ENCODE results near the gene CCDC190. TPM values are rescaled to one million over a fixed set of nuclear protein-coding genes. Genes with fewer than 3 reads are reported as not detected.
A peak's percentile ranks its signal among the peaks of the same experiment; 100 is the strongest.

The CCDC190 gene
- total and polyA plus RNA-seq, 2 experiments from 2014 or later: not detected

DNA sequence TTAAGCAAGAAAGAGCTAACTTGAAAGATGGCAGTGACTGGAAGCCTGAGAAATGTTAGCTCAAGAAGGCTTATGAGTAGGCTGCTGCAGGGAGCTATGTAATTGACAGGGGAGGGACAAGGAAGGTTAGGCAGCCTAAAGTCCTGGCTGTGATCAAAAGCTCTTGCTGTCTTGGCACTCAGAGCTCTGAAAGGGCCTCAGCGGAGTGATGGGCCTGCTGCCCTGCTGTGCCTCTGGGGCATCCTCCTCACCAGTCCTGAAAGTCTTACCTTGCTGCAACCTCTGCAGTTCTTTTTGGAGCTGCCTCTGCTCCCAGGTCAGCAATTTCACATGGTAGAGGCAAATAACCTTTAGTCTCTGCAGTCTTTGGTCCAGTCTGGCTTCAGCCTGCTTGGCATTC, 1.8 kb downstream of the CCDC190 start:
- Histone ChIP-seq H3K4me2 (no peak overlapping the region), H3K27me3 (ENCODE audit: insufficient read depth) (no peaks in the 10 kb centered on the region), H3K36me3 (ENCODE audit: insufficient read depth) (no peaks in the 10 kb centered on the region), H3K27ac (ENCODE audit: low read depth) (no peak overlapping the region), H3K9me2 (ENCODE audit: insufficient read depth) (no peaks in the 10 kb centered on the region), H3F3A (replicated peaks; ENCODE audit: low read depth) (no peaks in the 10 kb centered on the region), H2AFZ (peak overlapping the region; percentile 7; the same call in 1 of the 2 replicates), H3K4me1 (ENCODE audit: insufficient read depth) (no peaks in the 10 kb centered on the region), H3K4me3 (no peak overlapping the region), H3K79me2 (replicated peaks; ENCODE audit: insufficient read depth) (no peaks in the 10 kb centered on the region), H4K20me1 (replicated peaks; ENCODE audit: insufficient read depth) (no peaks in the 10 kb centered on the region)
- TF ChIP-seq EZH2 (IDR thresholded peaks at IDR 0.05; ENCODE audit: low read depth, unreplicated experiment) (no peak), ZNF331 (CRISPR knock-in tag; IDR thresholded peaks at IDR 0.05; ENCODE audit: low read depth) (no peak), NANOG (IDR thresholded peaks at IDR 0.05; ENCODE audit: borderline replicate concordance) (no peak), POLR2AphosphoS5 (IDR thresholded peaks at IDR 0.05; ENCODE audit: low read depth) (no peak)
- TF ChIP-seq, protein P1, sequence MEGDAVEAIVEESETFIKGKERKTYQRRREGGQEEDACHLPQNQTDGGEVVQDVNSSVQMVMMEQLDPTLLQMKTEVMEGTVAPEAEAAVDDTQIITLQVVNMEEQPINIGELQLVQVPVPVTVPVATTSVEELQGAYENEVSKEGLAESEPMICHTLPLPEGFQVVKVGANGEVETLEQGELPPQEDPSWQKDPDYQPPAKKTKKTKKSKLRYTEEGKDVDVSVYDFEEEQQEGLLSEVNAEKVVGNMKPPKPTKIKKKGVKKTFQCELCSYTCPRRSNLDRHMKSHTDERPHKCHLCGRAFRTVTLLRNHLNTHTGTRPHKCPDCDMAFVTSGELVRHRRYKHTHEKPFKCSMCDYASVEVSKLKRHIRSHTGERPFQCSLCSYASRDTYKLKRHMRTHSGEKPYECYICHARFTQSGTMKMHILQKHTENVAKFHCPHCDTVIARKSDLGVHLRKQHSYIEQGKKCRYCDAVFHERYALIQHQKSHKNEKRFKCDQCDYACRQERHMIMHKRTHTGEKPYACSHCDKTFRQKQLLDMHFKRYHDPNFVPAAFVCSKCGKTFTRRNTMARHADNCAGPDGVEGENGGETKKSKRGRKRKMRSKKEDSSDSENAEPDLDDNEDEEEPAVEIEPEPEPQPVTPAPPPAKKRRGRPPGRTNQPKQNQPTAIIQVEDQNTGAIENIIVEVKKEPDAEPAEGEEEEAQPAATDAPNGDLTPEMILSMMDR (conservative IDR thresholded peaks at IDR 0.05; ENCODE audit: low read depth in 2 of 2): no peak
- Mint-ChIP-seq H3K4me1 (no peaks in the 10 kb centered on the region; the same call in 2 of the 3 replicates), H3K27me3 (ENCODE audit: insufficient read depth, low read depth, poor library complexity) (no peaks in the 10 kb centered on the region), H3K27ac (no peak overlapping the region), H3K4me3 (no peak overlapping the region), H3K36me3 (ENCODE audit: low read depth) (no peaks in the 10 kb centered on the region), H3K9me3 (no peaks in the 10 kb centered on the region)
- peak; percentile 59 for ATAC-seq
- no peak for DNase-seq (ENCODE audit: low spot score)

DNA sequence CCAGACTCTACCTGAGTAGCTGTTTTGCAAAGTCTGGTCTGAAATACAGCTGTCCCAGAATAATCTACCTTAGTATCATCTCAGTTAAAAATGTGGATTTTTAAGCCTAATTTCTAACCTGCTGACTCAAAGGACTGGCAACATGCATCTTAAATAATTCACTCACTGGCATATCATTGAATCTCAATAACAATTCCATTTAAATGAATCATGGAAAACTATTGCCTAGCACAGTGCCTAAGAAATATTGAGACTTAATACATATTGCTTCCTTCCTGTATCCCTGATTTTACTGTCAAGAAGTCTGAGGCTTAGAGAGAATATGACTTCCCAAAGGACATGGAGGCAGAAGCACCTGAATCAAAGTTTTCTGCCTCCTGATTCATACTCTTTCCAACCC, 3.1 kb downstream of the CCDC190 start:
- H3K27me3 Mint-ChIP-seq (ENCODE audit: insufficient read depth, low read depth, poor library complexity): no peaks in the 10 kb centered on the region
- H3K4me1 Mint-ChIP-seq: no peaks in the 10 kb centered on the region; the same call in 2 of the 3 replicates
- Histone ChIP-seq H3K4me2 (no peak overlapping the region), H3K4me1 (ENCODE audit: insufficient read depth) (no peaks in the 10 kb centered on the region), H2AFZ (no peak overlapping the region), H3K36me3 (ENCODE audit: insufficient read depth) (no peaks in the 10 kb centered on the region), H4K20me1 (replicated peaks; ENCODE audit: insufficient read depth) (no peaks in the 10 kb centered on the region), H3K27ac (ENCODE audit: low read depth) (no peak overlapping the region), H3K79me2 (replicated peaks; ENCODE audit: insufficient read depth) (no peaks in the 10 kb centered on the region), H3K27me3 (ENCODE audit: insufficient read depth) (no peaks in the 10 kb centered on the region), H3F3A (replicated peaks; ENCODE audit: low read depth) (no peaks in the 10 kb centered on the region), H3K9me2 (ENCODE audit: insufficient read depth) (no peaks in the 10 kb centered on the region), H3K4me3 (no peak overlapping the region)
- DNase-seq (ENCODE audit: low spot score) (no peak), ATAC-seq (no peak)
- H3K4me3 Mint-ChIP-seq: no peak overlapping the region
- H3K27ac Mint-ChIP-seq: no peak overlapping the region
- H3K9me3 Mint-ChIP-seq: no peaks in the 10 kb centered on the region
- H3K36me3 Mint-ChIP-seq (ENCODE audit: low read depth): no peaks in the 10 kb centered on the region
- TF ChIP-seq, protein P2, sequence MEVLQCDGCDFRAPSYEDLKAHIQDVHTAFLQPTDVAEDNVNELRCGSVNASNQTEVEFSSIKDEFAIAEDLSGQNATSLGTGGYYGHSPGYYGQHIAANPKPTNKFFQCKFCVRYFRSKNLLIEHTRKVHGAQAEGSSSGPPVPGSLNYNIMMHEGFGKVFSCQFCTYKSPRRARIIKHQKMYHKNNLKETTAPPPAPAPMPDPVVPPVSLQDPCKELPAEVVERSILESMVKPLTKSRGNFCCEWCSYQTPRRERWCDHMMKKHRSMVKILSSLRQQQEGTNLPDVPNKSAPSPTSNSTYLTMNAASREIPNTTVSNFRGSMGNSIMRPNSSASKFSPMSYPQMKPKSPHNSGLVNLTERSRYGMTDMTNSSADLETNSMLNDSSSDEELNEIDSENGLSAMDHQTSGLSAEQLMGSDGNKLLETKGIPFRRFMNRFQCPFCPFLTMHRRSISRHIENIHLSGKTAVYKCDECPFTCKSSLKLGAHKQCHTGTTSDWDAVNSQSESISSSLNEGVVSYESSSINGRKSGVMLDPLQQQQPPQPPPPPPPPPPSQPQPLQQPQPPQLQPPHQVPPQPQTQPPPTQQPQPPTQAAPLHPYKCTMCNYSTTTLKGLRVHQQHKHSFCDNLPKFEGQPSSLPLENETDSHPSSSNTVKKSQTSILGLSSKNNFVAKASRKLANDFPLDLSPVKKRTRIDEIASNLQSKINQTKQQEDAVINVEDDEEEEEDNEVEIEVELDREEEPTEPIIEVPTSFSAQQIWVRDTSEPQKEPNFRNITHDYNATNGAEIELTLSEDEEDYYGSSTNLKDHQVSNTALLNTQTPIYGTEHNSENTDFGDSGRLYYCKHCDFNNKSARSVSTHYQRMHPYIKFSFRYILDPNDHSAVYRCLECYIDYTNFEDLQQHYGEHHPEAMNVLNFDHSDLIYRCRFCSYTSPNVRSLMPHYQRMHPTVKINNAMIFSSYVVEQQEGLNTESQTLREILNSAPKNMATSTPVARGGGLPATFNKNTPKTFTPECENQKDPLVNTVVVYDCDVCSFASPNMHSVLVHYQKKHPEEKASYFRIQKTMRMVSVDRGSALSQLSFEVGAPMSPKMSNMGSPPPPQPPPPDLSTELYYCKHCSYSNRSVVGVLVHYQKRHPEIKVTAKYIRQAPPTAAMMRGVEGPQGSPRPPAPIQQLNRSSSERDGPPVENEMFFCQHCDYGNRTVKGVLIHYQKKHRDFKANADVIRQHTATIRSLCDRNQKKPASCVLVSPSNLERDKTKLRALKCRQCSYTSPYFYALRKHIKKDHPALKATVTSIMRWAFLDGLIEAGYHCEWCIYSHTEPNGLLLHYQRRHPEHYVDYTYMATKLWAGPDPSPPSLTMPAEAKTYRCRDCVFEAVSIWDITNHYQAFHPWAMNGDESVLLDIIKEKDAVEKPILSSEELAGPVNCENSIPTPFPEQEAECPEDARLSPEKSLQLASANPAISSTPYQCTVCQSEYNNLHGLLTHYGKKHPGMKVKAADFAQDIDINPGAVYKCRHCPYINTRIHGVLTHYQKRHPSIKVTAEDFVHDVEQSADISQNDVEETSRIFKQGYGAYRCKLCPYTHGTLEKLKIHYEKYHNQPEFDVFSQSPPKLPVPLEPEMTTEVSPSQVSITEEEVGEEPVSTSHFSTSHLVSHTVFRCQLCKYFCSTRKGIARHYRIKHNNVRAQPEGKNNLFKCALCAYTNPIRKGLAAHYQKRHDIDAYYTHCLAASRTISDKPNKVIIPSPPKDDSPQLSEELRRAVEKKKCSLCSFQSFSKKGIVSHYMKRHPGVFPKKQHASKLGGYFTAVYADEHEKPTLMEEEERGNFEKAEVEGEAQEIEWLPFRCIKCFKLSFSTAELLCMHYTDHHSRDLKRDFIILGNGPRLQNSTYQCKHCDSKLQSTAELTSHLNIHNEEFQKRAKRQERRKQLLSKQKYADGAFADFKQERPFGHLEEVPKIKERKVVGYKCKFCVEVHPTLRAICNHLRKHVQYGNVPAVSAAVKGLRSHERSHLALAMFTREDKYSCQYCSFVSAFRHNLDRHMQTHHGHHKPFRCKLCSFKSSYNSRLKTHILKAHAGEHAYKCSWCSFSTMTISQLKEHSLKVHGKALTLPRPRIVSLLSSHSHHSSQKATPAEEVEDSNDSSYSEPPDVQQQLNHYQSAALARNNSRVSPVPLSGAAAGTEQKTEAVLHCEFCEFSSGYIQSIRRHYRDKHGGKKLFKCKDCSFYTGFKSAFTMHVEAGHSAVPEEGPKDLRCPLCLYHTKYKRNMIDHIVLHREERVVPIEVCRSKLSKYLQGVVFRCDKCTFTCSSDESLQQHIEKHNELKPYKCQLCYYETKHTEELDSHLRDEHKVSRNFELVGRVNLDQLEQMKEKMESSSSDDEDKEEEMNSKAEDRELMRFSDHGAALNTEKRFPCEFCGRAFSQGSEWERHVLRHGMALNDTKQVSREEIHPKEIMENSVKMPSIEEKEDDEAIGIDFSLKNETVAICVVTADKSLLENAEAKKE (CRISPR knock-in tag; IDR thresholded peaks at IDR 0.05): no peak
- no peak for TF ChIP-seq POLR2AphosphoS5 (IDR thresholded peaks at IDR 0.05; ENCODE audit: low read depth)
- no peak for TF ChIP-seq ZNF331 (CRISPR knock-in tag; IDR thresholded peaks at IDR 0.05; ENCODE audit: low read depth)
- TF ChIP-seq EZH2 (IDR thresholded peaks at IDR 0.05; ENCODE audit: low read depth, unreplicated experiment): no peak
- no peak for TF ChIP-seq ETS1 (IDR thresholded peaks at IDR 0.05)
- TF ChIP-seq STAT1 (IDR thresholded peaks at IDR 0.05; ENCODE audit: unreplicated experiment): no peak
- TF ChIP-seq EZH2phosphoT487 (IDR thresholded peaks at IDR 0.05; ENCODE audit: unreplicated experiment): no peak
- no peak for TF ChIP-seq ZNF114 (CRISPR knock-in tag; IDR thresholded peaks at IDR 0.05)
- no peak for TF ChIP-seq CREB1 (CRISPR knock-in tag; IDR thresholded peaks at IDR 0.05; ENCODE audit: low read depth)
- TF ChIP-seq NANOG (IDR thresholded peaks at IDR 0.05; ENCODE audit: borderline replicate concordance): no peak
- no peak for TF ChIP-seq JUNB (IDR thresholded peaks at IDR 0.05; ENCODE audit: unreplicated experiment)
